A673 (cell line): ENCODE results near the gene MAGEA9B.
"Not testable (repeated sequence)": the region's sequence is repeated elsewhere in the genome, so short reads cannot be mapped to it uniquely, and the experiment has no call there.

ENCODE experiments used
- CTCF ChIP-seq: fragments of 300-800, 200-600 bp; sonication (generic); conservative IDR thresholded peaks from 2 replicates; pipeline ENCODE4 v1.5.1; 2017; ENCODE audit warnings: low read depth, mild to moderate bottlenecking, antibody characterized with exemption, low read length, moderate library complexity, mixed read lengths
- EZH2 ChIP-seq: fragments of 200-600 bp; sonication (generic); IDR thresholded peaks from 2 replicates; pipeline ENCODE4 v1.6.1; 2017; ENCODE audit warnings: borderline replicate concordance, low read depth, mild to moderate bottlenecking, mixed read lengths, antibody characterized with exemption, low read length; ENCODE audit not compliant: poor library complexity, severe bottlenecking

- TF ChIP-seq CTCF, EZH2: not testable (repeated sequence)
These were observed 8.7 kb upstream of the MAGEA9B start for GRCh38 chrX:149595943-149596342.
